Esophagus mucosa (tissue), 1 donor: ENCODE results near the gene MBOAT2. TPM values are rescaled to one million over a fixed set of nuclear protein-coding genes. Genes with fewer than 3 reads are reported as not detected.

ENCODE experiments used
- ATAC-seq: fragments of 200-7000 bp; cut with Tn5 transposase; one replicate; pipeline ENCODE4 v1.9.1; 2020
- total RNA-seq: library from RNA; stranded (reverse); gene quantifications from one replicate; pipeline ENCODE4 v1.2.4, GENCODE V29; 2023
- donor health status: DM: yes; HTN: yes; CAD: no.

The MBOAT2 gene
- total RNA-seq, 1 donor from 2014 or later: 108 TPM

- ATAC-seq: no peak
Measured at GRCh38 chr2:9018109-9018508, 14.6 kb upstream of the MBOAT2 start.

- ATAC-seq: no peak
Measured at GRCh38 chr2:9017411-9017810, 13.9 kb upstream of the MBOAT2 start.

GRCh38 chr2:9015998-9016397 is 12.5 kb upstream of the MBOAT2 start:
- ATAC-seq: no peak

- ATAC-seq: no peak
Measured at GRCh38 chr2:9013403-9013802, 9.9 kb upstream of the MBOAT2 start.

- ATAC-seq: no peak
Measured at GRCh38 chr2:9010866-9011265, 7.4 kb upstream of the MBOAT2 start.

GRCh38 chr2:9008951-9009664 is 5.6 kb upstream of the MBOAT2 start:
- ATAC-seq: no peak

- no peak for ATAC-seq
Measured at GRCh38 chr2:9006368-9006767, 2.9 kb upstream of the MBOAT2 start.

- ATAC-seq: peak; percentile 66
Measured at GRCh38 chr2:9004338-9005204, 1.1 kb upstream of the MBOAT2 start.

GRCh38 chr2:9003366-9003615 is 193 bp downstream of the MBOAT2 start:
- peak; percentile 0 for ATAC-seq

GRCh38 chr2:9002637-9003365 is 683 bp downstream of the MBOAT2 start:
- ATAC-seq: no peak

- no peak for ATAC-seq
Measured at GRCh38 chr2:9002313-9002636, 1.2 kb downstream of the MBOAT2 start.

- ATAC-seq: no peak
Measured at GRCh38 chr2:9001778-9002177, 1.7 kb downstream of the MBOAT2 start.

GRCh38 chr2:9001229-9001628 is 2.3 kb downstream of the MBOAT2 start:
- ATAC-seq: peak; percentile 7

GRCh38 chr2:9000442-9000841 is 3.0 kb downstream of the MBOAT2 start:
- no peak for ATAC-seq

GRCh38 chr2:8999797-9000196 is 3.7 kb downstream of the MBOAT2 start:
- no peak for ATAC-seq

- ATAC-seq: no peak
Measured at GRCh38 chr2:8999102-8999446, 4.4 kb downstream of the MBOAT2 start.

- ATAC-seq: no peak
Measured at GRCh38 chr2:8998418-8999101, 4.9 kb downstream of the MBOAT2 start.

GRCh38 chr2:8997631-8998030 is 5.9 kb downstream of the MBOAT2 start:
- no peak for ATAC-seq

GRCh38 chr2:8997108-8997507 is 6.4 kb downstream of the MBOAT2 start:
- ATAC-seq: no peak

- no peak for ATAC-seq
Measured at GRCh38 chr2:8996006-8996405, 7.5 kb downstream of the MBOAT2 start.

GRCh38 chr2:8994386-8994785 is 9.1 kb downstream of the MBOAT2 start:
- peak; percentile 36 for ATAC-seq

- ATAC-seq: peak; percentile 36
Measured at GRCh38 chr2:8993902-8994278, 9.6 kb downstream of the MBOAT2 start.

- peak; percentile 14 for ATAC-seq
Measured at GRCh38 chr2:8993196-8993901, 10.1 kb downstream of the MBOAT2 start.
